HAP-1 (cell line): Measurements from ENCODE around the gene EGLN2.
A peak's percentile ranks its signal among the peaks of the same experiment; 100 is the strongest.
"Not testable (repeated sequence)": the region's sequence is repeated elsewhere in the genome, so short reads cannot be mapped to it uniquely, and the experiment has no call there.

Experiments used
- DNase-seq, 2 experiments: peaks; one replicate each; pipeline ENCODE4 v3.0.0-alpha.2; 2016 to 2020; ENCODE audit warnings: low spot score in 2 of 2
- H3K27me3 ChIP-seq: fragments of 250-450 bp; sonication (Bioruptor Pico); 2 replicates; pipeline ENCODE4 v1.5.1; 2020; ENCODE audit warnings: low read depth, mild to moderate bottlenecking, moderate library complexity
- H3K36me3 ChIP-seq: fragments of 250-450 bp; sonication (Bioruptor Pico); replicated peaks from 2 replicates; pipeline ENCODE4 v1.5.1; 2020; ENCODE audit warnings: mild to moderate bottlenecking
- H3K4me1 ChIP-seq: fragments of 250-450 bp; sonication (Bioruptor Pico); 2 replicates; pipeline ENCODE4 v1.5.1; 2020; ENCODE audit warnings: mild to moderate bottlenecking
- H3K4me3 ChIP-seq: fragments of 250-450 bp; sonication (Bioruptor Pico); 2 replicates; pipeline ENCODE4 v1.5.1; 2020; ENCODE audit warnings: mild to moderate bottlenecking, moderate library complexity
- H3K9me3 ChIP-seq: fragments of 250-450 bp; sonication (Bioruptor Pico); 2 replicates; pipeline ENCODE4 v1.5.1; 2020; ENCODE audit warnings: mild to moderate bottlenecking, moderate library complexity
- in situ Hi-C: fragments of 300-500 bp; cut with MboI; formaldehyde crosslinking; loops from 3 replicates; pipeline ENCODE4 v1.14.3; 2020; ENCODE audit warnings: low sequenced_read_pairs, inconsistent platforms, mixed read lengths

EGLN2 gene

DNA sequence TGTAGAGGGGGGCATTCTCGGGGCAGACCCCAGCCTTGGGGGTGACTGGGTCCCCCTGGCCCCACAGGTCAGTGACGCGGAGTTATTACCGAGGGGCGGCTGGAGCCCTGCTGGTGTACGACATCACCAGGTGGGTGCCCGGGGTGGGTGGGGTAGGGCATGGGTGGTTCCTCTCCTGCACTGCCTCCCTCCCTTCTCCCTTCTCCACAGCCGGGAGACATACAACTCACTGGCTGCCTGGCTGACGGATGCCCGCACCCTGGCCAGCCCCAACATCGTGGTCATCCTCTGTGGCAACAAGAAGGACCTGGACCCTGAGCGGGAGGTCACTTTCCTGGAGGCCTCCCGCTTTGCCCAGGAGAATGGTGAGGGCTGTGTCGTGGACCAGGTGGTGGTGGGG lies 15.3 kb upstream of the EGLN2 start:
- Histone ChIP-seq H3K9me3 (no peaks in the 10 kb centered on the region), H3K36me3 (no peaks in the 10 kb centered on the region), H3K4me1 (peaks cover 5% of the 10 kb centered on the region), H3K27me3 (no peaks in the 10 kb centered on the region), H3K4me3 (no peak overlapping the region)
- no peak for DNase-seq
- in situ Hi-C loops, result no loop called here

DNA sequence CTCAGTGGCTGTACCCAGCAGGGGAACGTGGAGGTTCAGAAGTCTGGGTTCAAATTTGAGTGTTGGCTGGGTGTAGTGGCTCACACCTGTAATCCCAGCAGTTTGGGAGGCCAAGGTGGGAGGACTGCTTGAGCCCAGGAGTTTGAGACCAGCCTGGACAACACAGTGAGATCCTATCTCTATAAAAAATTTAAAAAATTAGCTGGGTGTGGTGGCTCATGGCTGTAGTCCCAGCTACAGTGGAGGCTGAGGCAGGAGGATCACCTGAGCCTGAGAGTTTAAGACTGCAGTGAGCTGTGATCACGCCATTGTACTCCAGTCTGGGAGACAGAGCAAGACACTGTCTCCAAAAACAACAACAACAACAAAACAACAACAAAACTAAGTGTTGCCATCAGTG lies 14.8 kb upstream of the EGLN2 start:
- H3K27me3 ChIP-seq, in situ Hi-C loops, DNase-seq, H3K4me1 ChIP-seq, H3K9me3 ChIP-seq, H3K36me3 ChIP-seq, H3K4me3 ChIP-seq: not testable (repeated sequence)

DNA sequence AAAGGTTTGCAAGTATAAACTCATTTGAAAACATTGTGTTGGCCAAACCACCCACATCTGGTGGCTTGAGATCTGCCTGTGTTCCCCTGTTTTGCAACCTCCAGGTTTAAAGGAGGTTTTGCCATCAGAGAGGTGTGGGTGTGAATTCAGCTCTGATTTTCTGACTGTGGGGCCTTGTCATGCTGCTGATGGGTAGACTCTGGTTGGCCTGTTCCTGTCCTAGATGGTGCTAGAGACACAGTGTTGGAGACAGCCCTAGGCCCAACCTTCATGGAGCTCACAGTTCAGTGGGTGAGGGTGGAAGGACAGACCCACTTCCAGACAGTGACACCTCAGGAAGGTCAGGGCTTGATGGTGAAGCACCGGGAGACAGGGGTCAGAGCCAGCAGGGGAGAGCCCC lies 13.5 kb upstream of the EGLN2 start:
- H3K27me3 ChIP-seq, result no peaks in the 10 kb centered on the region
- no peaks in the 10 kb centered on the region for H3K4me1 ChIP-seq
- in situ Hi-C loops, result no loop called here
- no peaks in the 10 kb centered on the region for H3K36me3 ChIP-seq
- no peak for DNase-seq
- H3K9me3 ChIP-seq, result no peaks in the 10 kb centered on the region
- H3K4me3 ChIP-seq, result no peak overlapping the region

DNA sequence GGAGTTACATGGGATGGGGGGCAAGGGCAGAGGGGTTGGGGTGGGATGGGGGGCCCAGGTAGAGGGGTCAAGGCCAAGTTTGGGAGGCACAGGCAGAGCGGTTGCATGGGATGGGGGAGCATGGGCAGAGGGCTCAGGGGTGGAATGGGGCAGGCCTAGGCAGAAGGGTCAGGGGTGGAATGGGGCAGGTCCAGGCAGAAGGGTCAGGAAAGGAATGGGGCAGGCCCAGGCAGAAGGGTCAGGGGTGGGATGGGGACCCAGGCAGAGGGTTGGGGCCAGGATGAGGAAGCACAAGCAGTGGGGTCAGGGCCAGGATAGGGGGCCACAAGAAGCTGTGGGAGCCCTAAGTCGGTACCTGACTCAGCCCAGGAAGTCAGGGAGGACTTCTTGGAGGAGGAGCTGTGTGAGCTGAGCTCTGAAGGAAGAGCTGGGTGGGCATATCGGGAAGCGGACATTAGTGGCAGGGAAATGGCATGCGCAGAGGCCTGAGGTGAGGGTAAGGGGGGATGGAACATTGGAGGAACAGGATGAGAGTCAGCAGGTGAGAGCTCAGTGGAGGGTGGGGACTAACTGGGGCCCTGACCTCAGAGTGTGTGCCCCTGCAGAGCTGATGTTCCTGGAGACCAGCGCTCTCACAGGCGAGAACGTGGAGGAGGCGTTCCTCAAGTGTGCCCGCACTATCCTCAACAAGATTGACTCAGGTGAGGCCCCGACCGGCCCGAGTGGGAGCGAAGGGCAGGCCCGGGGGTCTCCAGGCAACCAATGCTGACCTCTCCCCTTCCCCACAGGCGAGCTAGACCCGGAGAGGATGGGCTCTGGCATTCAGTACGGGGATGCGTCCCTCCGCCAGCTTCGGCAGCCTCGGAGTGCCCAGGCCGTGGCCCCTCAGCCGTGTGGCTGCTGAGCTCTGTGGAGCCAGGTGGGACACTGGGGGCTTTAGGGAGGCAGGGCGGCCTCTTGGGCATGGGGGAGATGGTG lies 12.6 kb upstream of the EGLN2 start:
- H3K4me1 ChIP-seq, result no peaks in the 10 kb centered on the region
- in situ Hi-C loops, result no loop called here

GRCh38 chr19:40791349-40791748 lies 7.6 kb upstream of the EGLN2 start:
- H3K9me3 ChIP-seq, result no peaks in the 10 kb centered on the region
- H3K36me3 ChIP-seq, result no peaks in the 10 kb centered on the region
- no peak overlapping the region for H3K4me3 ChIP-seq
- in situ Hi-C loops, result no loop called here
- no peak for DNase-seq
- no peaks in the 10 kb centered on the region for H3K27me3 ChIP-seq
- no peaks in the 10 kb centered on the region for H3K4me1 ChIP-seq

More for the DNA sequence above, 12.6 kb upstream of the EGLN2 start:
- H3K4me3 ChIP-seq, result no peak overlapping the region
- H3K27me3 ChIP-seq, result no peaks in the 10 kb centered on the region
- no peak for DNase-seq
- H3K9me3 ChIP-seq, result no peaks in the 10 kb centered on the region
- no peaks in the 10 kb centered on the region for H3K36me3 ChIP-seq

GRCh38 chr19:40791996-40792395 lies 7.0 kb upstream of the EGLN2 start:
- in situ Hi-C loops, result no loop called here
- Histone ChIP-seq H3K9me3 (no peaks in the 10 kb centered on the region), H3K4me1 (no peaks in the 10 kb centered on the region), H3K27me3 (no peaks in the 10 kb centered on the region), H3K4me3 (no peak overlapping the region), H3K36me3 (no peaks in the 10 kb centered on the region)
- no peak for DNase-seq

DNA sequence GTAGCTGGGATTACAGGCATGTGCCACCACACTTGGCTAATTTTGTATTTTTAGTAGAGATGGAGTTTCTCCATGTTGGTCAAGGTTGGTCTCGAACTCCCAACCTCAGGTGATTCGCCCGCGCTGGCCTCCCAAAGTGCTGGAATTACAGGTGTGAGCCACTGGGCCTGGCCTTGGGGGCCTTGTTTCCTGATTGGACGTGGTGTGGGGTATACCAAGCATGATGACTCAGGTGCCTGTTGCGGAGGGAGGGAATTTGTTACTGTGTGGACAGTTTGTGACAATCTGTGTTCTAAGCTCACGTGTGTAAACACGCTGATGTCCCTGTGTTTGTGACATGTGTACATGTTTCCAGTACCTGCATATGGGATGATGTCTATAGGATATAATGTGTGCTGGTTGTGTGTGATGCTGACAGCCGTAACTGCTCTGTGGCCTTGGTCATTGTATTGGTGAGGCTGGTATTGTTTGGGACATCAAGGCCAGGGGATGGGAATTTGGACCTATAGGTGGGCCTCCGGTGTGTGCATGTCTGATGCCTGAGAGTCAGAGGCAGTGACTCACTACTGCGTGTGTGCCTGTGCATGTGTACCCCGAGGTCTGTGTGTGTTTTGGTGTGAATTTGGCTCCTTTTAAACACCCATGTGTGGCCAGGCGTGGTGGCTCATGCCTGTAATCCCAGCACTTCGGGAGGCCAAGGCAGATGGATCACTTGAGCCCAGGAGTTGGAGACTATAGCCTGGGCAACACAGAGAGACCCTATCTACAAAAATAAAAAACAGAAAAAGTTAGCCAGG lies 1.6 kb upstream of the EGLN2 start:
- in situ Hi-C loops, result no loop called here
- no peak overlapping the region for H3K4me3 ChIP-seq
- H3K4me1 ChIP-seq, result peaks cover 13% of the 10 kb centered on the region
- DNase-seq, result no peak
- H3K36me3 ChIP-seq, result peaks cover 21% of the 10 kb centered on the region
- H3K27me3 ChIP-seq, result no peaks in the 10 kb centered on the region
- H3K9me3 ChIP-seq, result no peaks in the 10 kb centered on the region

DNA sequence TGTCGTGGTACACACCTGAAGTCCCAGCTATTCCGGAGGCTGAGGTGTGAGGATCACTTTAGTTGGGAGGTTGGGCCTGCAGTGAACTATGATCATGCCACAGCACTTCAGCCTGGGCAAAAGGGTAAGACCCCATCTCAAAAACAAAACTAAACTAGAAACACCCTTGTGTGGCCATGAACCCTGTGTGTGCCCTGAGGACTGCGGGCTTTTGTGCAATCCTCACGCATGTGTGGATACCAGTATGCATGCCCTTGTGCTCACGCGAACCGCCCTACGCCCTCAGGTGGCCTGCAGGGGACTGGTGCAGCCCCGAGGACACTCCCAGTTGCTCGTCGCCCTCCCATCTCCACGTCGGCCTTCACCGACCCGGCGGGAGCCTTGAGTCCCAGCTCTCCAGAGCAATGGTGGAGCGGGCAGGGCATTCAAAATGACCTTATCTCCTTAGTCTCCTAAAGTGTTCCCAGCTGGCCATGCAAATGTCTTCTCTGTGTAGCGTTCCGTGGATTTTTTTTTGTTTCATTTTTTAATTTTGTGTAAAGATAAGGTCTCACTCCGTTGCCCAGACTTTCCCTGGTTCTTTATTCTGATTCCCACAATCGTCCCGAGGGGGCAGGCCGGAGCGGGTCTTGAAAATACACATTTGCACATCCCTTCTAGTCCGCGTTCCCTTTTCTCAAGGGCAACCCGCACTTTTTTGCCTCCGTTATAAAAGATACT lies 868 bp upstream of the EGLN2 start:
- Histone ChIP-seq H3K4me1 (peaks cover 13% of the 10 kb centered on the region), H3K27me3 (no peaks in the 10 kb centered on the region), H3K36me3 (peaks cover 28% of the 10 kb centered on the region), H3K9me3 (no peaks in the 10 kb centered on the region), H3K4me3 (peak overlapping the region; percentile 37)
- in situ Hi-C loops, result no loop called here
- peak; percentile 70 to 87 for DNase-seq

DNA sequence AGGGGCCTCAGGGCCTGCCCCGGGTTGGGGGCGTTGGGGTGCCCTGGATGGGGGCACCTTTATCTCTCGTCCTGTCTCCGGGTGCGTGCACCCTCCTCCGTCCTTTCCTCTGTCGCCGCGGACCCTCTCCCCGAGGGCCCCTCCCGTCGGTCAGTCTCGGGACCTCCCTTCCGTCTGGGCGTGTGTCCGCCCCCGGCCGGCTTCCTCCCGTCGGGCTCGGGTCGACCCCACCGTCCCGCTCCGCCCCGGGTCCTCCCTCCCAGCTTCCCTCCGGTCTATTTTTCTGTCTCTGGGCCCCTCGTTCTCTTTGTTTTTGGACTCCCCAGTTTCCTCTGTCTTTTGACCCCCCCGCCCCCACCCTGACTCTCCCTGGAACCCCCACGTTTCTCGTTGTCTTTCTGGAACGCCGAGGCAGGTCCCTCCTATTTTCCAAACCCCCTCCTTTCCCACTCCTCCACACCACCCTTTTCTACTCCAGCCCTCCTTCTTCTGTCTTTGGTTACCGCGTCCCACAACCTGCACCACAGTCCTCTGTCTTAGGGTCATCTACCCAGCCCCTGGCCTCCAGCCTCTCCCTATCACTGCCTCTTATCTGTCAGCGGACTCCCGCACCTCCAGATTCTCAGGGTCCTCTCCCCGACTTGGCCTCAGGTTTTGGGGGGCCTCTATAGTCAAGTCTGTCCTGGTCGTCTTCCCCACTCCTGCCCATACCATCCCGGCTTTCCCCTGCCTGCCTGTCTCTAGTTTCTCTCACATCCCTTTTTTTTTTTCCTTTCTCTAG lies 757 bp downstream of the EGLN2 start:
- Histone ChIP-seq H3K36me3 (peaks cover 43% of the 10 kb centered on the region), H3K4me1 (peaks cover 13% of the 10 kb centered on the region), H3K27me3 (no peaks in the 10 kb centered on the region), H3K4me3 (peak overlapping the region; percentile 75), H3K9me3 (no peaks in the 10 kb centered on the region)
- in situ Hi-C loops, result no loop called here
- peak in 1 of 2 experiments; percentile 58 for DNase-seq

DNA sequence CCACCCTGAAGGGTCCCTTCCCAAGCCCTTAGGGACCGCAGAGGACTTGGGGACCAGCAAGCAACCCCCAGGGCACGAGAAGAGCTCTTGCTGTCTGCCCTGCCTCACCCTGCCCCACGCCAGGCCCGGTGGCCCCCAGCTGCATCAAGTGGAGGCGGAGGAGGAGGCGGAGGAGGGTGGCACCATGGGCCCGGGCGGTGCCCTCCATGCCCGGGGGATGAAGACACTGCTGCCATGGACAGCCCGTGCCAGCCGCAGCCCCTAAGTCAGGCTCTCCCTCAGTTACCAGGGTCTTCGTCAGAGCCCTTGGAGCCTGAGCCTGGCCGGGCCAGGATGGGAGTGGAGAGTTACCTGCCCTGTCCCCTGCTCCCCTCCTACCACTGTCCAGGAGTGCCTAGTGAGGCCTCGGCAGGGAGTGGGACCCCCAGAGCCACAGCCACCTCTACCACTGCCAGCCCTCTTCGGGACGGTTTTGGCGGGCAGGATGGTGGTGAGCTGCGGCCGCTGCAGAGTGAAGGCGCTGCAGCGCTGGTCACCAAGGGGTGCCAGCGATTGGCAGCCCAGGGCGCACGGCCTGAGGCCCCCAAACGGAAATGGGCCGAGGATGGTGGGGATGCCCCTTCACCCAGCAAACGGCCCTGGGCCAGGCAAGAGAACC lies 1.5 kb downstream of the EGLN2 start:
- no peaks in the 10 kb centered on the region for H3K9me3 ChIP-seq
- peaks cover 49% of the 10 kb centered on the region for H3K36me3 ChIP-seq
- no peak for DNase-seq
- H3K4me1 ChIP-seq, result peaks cover 13% of the 10 kb centered on the region
- in situ Hi-C loops, result no loop called here
- H3K27me3 ChIP-seq, result no peaks in the 10 kb centered on the region
- peak overlapping the region; percentile 75 for H3K4me3 ChIP-seq

DNA sequence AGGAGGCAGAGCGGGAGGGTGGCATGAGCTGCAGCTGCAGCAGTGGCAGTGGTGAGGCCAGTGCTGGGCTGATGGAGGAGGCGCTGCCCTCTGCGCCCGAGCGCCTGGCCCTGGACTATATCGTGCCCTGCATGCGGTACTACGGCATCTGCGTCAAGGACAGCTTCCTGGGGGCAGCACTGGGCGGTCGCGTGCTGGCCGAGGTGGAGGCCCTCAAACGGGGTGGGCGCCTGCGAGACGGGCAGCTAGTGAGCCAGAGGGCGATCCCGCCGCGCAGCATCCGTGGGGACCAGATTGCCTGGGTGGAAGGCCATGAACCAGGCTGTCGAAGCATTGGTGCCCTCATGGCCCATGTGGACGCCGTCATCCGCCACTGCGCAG lies 2.0 kb downstream of the EGLN2 start:
- no peak for DNase-seq
- Histone ChIP-seq H3K4me3 (no peak overlapping the region), H3K36me3 (peaks cover 51% of the 10 kb centered on the region), H3K9me3 (no peaks in the 10 kb centered on the region), H3K27me3 (no peaks in the 10 kb centered on the region), H3K4me1 (peaks cover 18% of the 10 kb centered on the region)
- in situ Hi-C loops, result no loop called here

GRCh38 chr19:40801426-40802299 lies 2.7 kb downstream of the EGLN2 start:
- in situ Hi-C loops, result no loop called here
- no peak overlapping the region for H3K4me3 ChIP-seq
- no peaks in the 10 kb centered on the region for H3K9me3 ChIP-seq

More at GRCh38 chr19:40801426-40802299, 2.7 kb downstream of the EGLN2 start:
- Histone ChIP-seq H3K4me1 (peaks cover 24% of the 10 kb centered on the region), H3K27me3 (no peaks in the 10 kb centered on the region), H3K36me3 (peaks cover 51% of the 10 kb centered on the region)
- DNase-seq, result no peak
